ENCODE data around the gene TRIM2.

TRIM2 gene

DNA sequence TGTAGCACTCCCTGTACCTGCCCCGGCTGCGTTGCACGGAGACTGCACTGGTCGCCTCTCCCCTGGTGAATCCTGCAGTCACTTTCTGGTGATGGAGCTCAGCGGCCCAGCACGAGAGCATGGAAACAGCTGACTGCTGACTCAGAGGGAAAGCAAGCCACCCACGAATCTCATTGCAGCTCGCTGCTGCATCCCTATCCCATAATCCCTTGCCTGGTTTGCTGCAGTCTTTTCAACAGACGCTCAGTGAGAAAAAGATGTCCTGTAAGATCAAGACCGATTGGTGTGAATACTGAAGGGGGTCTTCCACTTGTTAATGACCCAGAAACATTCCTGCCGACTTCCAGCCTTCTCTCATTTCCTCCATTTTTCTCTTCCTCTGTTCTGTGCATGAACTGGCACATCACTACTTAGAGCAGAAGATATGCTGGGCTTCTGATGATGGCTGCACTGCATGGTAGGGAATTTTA, 52.9 kb downstream of the TRIM2 start:
- peak; percentile 57 for DNase-seq

DNA sequence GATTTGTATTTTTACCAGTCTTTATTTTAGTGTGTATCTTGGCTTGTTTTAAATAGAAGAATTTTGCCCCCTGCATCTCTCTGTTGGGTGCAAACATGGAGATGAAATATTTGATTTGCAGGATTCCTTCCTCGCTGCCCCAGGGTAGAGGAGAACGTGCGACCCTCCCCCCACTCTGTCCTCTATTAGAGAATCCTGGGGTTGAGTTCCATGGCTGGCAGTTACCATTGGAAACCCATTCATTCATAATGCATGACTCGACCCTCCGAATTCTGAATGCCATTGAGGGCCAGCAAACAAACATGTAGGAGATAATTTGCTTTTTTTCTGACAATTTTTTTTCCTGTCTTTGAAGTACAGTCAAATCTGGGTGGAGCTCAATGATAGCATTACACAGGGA, 53.7 kb downstream of the TRIM2 start:
- no peak for DNase-seq

DNA sequence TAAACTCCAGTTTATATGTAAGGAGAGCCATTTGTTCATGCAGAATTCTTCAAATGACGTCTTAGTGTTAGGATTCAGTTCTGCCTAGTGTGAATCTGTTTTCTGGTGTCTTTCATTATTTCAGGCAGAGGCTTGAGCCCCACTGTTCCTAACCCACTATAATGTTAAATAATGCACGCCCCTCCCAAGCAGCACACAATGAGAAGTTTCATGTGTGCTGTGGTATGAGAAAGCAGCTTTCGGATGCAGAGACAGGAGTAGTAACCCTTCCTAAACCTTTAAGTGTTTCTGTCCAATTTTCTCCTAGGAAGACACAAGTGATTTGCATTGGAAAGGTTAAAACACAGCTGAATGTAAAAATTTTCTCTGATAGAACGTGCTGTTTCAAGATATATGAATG, 54.5 kb downstream of the TRIM2 start:
- no peak for DNase-seq

DNA sequence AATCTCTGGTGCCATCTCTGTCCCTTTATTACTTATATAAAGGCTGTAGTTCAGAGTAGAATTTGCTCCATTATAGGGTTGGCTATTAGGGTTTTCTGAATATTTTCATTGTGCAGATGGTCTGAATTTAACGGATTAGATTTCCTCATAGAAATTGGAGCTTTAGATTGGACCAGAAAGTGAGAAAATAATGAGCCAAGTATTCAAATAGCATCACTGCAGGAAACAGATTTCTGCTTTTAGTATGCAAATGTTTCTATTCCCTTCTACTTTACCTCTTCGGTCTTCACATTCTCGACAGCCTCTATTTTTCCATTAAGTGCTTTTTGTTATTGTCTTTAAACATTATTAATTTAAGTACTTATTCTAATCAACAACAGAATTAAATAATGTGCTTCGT, 55.4 kb downstream of the TRIM2 start:
- DNase-seq = no peak

DNA sequence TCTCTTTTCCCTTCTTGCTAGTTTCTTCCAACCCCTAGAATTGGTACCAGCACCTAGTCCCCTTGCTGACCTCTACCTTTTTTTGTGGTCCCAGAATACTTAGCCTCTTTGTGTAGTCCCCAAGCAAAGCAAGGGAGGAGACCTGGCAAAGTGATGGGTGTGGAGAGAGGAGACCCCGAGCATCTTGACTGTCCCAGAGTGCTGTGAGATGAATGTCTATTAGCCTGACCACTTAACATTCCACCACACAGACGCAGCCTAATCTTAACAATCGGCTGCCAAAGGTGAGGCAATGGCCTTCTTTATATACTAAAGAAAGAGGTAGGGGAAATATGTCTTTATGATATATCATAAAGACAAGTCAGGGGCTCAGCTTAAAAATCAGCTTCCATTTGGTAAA, 55.9 kb downstream of the TRIM2 start:
- no peak for DNase-seq

DNA sequence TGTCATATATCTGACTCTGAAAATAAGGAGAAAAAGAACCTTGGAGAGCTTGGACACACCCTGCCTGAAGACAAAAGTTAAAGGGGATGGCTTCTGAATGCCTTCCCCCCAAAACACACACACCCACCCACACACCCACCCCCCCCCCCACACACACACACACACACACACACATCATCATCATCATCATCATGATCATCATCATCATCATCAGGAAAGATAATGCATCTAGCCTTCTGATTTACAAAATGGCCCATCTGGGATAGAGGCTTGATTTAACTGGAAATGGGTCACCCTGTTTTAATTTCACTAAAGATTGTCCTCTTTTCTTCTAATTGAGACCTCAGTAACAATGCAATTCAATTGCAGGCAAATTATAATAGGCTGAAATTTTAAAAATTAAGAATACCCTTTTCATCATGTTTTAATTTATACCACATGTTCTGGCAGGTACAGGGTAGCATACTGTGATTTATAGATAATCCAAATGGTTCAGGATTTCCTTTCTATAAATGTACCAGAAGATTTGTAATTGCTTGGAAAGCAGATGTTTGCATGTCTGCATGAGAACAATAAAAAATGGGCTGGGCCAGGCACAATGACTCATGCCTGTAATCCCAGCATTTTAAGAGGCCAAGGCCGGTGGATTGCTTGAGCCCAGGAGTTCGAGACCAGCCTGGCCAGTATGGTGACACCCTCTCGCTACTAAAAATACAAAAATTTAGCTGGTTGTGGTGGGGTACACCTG, 56.5 kb downstream of the TRIM2 start:
- no peak for DNase-seq

DNA sequence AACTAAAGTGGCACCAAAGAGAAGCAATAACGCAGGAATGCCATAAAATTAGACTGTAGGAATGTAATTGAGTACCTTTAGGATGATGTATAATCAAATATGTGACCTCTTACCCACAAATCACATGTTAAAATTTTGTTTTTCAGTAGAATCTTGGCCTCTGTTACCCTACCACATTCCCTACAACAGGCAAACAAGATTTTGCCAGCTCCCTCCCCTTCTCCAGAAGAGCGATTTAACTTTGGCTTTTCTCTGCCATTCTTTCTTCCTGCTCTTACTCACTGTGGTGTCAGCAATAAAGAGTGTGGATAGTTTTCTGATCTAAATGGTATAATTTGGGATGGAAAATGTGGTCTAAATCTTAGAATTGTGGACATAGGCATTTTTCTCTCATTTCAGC, 57.2 kb downstream of the TRIM2 start:
- DNase-seq = no peak

DNA sequence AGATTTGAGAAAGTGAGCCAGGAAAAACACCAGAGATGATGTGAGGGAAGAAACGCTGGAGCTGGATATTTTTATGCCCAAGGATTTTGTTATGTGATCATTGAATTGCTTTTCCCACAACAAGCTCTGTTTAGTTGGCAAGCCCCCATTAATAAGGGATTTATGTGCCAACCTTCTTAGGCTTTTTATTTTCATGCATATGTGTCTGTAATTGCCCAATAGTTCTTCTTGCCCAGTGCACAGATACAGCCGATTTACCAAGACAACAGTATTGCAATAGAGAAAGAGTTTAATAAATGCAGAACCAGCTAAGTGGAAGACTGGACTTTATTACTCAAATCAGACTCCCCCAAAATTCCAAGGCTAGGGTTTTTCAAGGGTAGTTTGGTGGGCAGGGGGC, 57.7 kb downstream of the TRIM2 start:
- DNase-seq = no peak

DNA sequence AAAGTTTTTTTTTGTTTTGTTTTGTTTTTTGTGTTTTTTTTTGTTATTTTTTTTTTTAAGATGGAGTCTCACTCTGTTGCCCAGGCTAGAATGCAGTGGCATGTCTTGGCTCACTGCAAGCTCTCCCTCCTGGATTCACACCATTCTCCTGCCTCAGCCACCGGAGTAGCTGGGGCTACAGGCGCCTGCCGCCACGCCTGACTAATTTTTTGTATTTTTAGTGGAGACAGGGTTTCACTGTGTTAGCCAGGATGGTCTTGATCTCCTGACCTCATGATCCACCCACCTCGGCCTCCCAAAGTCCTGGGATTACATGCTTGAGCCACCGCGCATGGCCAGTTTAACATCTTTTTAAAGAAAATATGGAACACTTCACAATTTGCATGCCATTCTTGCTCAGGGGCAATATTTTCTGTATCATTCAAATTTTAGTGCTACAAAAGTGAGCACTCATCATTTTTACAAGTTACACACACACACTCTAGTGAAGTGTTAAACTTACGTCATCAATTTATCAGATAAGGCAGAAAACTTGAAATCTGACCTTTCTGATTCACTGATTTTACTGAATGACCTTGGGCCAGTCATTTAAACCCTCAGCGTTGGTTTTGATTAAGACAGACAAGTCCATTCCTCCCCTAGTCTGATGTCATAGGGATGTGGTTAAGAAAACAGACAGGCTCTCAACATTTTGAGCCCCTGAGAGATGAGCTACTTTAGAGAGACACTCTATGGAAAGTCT, 61.2 kb downstream of the TRIM2 start:
- DNase-seq = no peak

DNA sequence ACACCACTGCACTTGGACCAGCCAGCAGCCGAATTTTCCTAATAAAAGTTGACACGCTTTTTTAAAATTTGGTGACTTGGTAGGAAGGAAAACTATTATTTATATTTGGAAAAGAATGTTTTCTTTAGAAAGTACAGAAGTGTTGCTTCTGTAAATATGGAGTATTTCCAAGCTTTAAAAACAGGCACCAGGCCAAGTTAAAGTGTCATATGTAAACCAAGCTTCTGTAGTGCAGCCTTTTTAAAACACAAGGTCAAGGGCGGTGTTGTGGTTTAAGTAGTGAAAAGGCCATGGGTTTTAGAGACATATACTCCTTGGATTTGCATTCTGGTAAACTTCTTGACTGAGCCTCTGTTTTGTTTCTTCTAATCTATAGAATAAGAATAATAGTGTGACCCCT, 62.7 kb downstream of the TRIM2 start:
- no peak for DNase-seq

DNA sequence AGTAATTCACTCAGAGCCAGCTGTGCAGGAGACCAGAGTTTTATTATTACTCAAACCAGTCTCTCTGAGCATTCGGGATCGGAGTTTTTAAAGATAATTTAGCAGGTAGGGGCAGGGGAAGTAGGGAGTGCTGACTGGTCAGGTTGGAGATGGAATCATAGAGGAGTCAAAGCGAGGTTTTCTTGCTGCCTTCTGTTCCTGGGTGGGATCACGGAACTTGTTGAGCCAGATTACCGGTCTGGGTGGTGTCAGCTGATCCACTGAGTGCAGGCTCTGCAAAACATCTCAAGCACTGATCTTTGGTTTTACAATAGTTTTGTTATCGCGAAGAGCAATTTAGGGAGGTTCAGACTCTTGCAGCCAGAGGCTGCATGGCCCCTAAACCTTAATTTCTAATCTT, 63.6 kb downstream of the TRIM2 start:
- DNase-seq = no peak

DNA sequence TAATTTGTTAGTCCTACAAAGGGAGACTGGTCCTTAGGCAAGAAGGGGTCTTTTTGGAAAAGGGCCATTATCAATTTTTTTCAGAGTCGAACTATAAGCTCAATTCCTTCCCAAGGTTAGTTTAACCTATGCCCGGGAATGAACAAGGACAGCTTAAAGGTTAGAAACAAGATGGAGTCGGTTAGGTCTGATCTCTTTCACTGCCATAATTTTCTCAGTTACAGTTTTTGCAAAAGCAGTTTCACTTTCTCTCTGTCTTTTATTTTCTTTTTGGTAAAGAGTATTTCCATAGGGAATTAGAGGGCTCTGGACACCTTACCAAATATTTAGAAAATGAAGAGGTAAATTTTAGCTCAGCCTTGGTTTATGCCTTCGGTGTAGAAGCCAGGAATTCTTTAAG, 64.1 kb downstream of the TRIM2 start:
- no peak for DNase-seq

DNA sequence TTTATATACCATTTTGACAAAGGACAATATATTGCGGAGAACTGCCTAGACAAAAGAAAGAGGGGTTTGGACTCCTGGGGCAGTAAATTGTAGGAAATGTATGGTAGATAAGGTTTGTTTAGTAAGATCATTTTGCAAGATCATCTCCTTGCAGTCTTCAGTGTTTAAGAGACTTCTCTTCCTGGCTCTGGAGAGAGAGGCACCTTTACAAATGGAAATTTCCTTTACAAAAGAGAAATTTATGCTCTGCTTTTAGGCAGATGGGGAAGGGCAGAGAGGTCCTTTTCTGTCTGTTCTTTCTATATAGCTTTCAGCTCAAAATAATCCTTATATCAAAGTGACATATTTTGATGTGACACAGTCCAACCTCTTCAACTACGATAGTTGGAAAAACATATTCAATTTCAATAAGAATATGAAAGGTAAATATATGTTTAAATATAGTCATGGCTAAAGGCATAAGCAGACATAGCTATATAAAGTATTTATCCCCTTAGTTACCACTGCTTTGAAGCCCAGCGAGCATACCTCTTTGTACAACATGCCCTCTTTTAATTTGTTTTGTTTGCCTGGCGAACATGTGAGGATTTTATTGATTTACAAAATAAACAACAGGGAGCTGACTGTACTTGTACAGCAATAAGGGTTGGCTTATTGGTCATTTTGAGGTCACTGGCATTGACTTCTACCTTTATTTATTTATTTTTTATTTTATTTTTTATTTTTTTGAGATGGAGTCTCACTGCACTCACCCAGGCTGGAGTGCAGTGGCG, 65.2 kb downstream of the TRIM2 start:
- DNase-seq = peak; percentile 34

DNA sequence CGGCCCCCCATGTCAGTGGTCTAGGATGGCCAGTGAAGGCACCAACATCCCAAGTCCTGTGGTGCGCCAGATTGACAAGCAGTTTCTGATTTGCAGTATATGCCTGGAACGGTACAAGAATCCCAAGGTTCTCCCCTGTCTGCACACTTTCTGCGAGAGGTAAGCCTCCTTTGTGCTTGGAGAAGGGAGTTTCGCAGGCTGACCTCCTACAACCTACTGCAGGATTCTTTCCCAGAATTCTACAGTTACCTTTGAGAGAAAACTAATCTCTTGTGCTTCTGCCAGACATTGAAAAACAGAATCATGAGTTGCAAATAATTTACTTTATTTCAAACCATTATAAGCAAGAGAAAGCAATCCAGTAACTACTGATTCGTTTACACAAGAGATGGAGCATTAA, 66.1 kb downstream of the TRIM2 start:
- DNase-seq = no peak

DNA sequence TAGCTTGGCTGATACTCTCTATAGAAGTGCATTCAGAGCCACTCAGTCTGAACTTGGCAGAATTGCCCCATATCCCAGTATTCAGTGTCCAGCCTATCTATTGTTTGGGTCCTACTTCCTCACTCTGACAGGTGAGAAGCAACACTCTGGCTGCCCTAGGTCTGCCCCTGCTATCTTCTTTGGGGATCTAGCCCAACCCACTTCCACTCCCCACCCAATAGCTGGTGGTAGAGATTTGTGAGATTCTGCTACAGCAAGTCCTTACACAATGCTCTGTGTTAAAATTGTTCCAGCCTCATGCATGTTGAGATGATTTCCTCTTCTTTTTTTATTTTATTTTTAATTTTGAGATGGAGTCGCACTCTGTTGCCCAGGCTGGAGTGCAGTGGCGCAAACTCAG, 67.6 kb downstream of the TRIM2 start:
- DNase-seq = no peak

DNA sequence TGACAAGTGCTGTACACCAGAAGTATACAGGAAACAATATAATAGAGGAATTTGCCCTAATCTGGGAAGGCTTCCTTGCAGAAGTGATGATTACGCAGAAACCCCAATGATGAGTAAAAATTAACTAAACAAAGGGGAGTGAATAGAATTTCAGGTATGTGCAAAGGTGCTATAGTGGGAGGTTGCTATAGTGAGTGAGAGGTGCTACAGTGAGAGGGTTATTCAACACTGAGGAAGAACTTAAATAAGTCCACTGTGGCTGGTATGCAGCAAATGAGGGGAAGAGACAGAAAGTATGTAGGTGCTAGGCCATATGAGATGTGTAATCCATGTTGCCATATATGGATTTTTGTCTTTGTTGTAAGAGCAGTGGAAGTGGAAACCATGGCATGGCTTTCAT, 69.5 kb downstream of the TRIM2 start:
- DNase-seq = no peak

DNA sequence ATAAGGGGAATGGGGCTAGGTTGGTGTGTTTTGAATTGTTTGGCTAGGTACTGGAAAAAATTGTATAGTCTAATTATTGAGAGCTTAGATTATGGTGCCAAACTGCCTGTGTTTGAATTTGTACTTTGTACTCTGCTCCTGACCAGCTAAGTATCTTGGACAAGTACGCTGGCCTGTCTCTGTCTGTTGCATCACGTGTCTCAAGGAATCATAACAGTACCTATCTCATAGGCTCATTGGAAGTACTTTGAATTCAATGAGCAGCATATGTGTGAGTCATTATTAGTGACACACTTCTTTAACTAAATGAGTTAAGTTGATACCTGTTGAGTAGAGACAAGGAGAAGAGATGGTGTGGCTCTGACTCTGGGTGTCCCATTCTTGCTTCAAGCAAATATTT, 70.7 kb downstream of the TRIM2 start:
- DNase-seq = no peak

DNA sequence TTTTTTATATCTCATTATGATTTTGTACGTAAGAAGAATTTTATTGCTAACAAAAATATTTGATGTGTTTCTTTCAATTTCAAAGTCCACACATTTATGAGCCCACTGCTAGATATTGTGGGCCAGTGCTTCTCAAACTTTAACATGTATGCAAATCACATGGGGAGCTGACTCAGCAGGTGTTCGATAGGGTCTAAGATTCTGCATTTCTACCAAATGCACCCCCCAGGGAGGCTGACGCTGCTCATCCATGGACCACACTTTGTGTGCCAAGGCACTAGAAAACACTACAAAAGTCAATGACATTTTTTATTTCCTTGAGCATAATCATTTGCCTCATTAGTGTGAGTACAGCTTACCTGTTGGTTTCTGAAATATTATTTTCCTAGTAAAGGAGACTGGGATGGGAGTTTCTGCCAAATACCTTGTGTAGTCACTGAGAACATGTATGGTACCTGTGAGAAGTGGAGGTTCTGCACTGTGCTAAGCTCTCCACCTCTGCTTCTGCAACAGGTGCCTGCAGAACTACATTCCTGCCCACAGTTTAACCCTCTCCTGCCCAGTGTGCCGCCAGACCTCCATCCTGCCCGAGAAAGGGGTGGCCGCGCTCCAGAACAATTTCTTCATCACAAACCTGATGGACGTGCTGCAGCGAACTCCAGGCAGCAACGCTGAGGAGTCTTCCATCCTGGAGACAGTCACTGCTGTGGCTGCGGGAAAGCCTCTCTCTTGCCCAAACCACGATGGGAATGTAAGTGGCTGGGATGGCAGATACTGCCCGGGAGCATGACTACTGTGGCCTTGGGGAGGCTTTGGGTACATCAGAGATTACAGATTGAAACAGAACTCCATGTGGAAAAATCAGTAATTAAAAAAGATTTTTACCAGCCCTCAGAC, 71.4 kb downstream of the TRIM2 start:
- DNase-seq = no peak

DNA sequence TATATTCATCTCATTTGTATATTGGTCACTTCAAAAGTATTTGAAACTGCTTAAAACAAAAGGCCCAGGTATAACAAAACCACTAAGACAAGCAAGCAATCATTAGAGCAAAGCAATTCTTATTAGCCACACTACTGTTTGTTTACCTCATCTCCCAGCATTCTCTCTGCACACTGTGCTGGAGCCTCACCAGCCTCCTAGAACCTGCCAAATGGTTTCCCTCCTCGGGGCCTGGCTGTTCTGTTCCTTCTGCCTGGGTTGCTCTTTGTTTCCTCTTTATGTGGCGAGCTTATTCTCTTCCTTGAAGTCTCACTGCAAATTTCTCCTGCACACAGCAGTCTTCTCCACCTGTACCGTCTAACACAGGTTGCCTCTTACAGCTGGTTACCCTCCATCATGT, 72.7 kb downstream of the TRIM2 start:
- no peak for DNase-seq

DNA sequence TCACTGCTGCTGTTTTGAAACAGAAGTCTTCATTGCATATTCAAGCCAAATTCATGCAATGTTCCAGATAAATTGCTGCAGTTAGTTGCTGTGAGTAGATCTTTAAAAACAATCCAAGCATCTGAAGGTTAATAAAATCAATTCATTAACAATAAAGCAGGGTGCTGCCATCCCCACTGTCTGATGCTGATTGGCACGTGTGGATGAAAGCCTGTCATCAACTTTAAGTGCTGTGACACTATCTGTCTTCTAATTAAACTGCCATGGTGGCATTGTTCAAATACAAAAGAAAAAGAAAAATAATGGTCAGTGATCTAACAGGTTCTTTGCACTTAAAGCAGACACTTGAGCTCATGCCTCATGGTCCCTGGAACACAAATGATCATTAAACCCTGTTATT, 77.2 kb downstream of the TRIM2 start:
- DNase-seq = no peak

DNA sequence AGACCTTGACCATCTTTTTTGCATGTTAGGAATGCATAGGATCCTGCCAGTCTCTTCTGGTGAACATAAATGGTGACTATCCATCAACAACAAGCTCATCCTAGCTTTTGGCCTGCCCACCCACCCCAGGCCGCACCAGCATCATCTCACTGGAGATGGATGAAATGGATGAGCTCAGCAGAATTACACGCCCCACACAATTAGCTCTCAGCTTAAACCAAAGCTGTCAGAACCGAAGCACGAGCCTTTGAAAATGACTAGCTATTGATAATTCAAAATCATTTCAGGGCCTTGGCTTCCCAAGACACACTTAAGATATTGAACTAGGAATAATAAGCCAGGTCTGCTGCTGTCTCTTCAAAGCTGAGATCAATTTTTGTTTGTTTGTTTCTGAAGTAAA, 77.8 kb downstream of the TRIM2 start:
- no peak for DNase-seq

DNA sequence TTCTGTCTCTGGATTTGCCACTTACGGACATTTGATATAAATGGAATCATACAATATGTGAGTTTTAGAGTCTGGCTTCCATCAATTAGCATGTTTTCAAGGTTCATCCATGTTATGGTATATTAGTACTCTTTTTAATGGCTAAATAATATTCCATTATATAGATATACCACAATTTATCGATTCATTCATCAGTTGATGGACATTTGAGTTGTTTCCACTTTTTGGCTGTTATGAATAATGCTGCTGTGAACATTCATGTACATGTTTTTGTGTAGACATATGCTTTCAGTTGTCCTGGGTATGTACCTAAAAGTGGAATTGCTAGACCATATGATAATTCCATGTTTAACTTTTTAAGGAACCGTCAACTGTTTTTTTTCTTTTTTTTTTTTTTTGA, 79.0 kb downstream of the TRIM2 start:
- no peak for DNase-seq

DNA sequence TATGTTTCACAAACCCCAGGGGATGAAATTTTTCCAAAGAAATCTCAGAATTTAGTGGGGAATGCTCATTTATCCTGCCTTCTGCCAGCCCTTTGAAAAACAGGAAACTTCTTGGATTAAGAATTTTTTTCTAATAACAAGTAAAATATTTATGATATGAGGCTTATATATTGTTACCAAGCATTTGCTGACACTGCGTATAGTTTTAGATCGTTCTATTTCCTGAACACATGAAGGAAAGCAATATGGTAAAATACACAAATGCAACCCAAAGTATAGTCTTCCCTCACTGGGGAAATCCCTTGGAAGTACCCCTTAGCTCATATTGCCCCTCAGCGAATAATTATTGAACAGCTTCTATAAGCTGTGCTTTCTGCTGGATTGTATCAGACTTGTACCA, 85.9 kb downstream of the TRIM2 start:
- no peak for DNase-seq

All from NCI-H510A treated with DMSO at 0.1 percent for 48 hours (cell line).